K562 (cell line): ENCODE data around the gene C2CD4C. TPM values are rescaled to one million over a fixed set of nuclear protein-coding genes. Genes with fewer than 3 reads are reported as not detected.

Experiments used
- EZH2 ChIP-seq: IDR thresholded peaks from 2 replicates; pipeline ENCODE4 v1.6.1; 2012; ENCODE audit warnings: low read depth, mild to moderate bottlenecking, inconsistent platforms, low read length, borderline replicate concordance
- FOXK1 ChIP-seq: sonication (generic); formaldehyde crosslinking; IDR thresholded peaks from 2 replicates; pipeline ENCODE4 v1.8.0; 2022; ENCODE audit warnings: missing genetic modification reagents, mild to moderate bottlenecking, borderline replicate concordance
- HOXB6 ChIP-seq: fragments of 250-450 bp; sonication (Bioruptor Pico); IDR thresholded peaks from 2 replicates; pipeline ENCODE4 v1.5.1; 2022; ENCODE audit warnings: mild to moderate bottlenecking, borderline replicate concordance
- OTX1 ChIP-seq: fragments of 450-650 bp; formaldehyde crosslinking; IDR thresholded peaks from 2 replicates; pipeline ENCODE4 v1.4.0; 2022; ENCODE audit warnings: mild to moderate bottlenecking
- PHF20 ChIP-seq: fragments of 450-650 bp; IDR thresholded peaks from 2 replicates; pipeline ENCODE4 v1.6.1; 2018; ENCODE audit not compliant: partially characterized antibody
- PPARD ChIP-seq: fragments of 250-450 bp; sonication (Bioruptor Pico); IDR thresholded peaks from 2 replicates; pipeline ENCODE4 v1.8.0; 2022; ENCODE audit warnings: inconsistent platforms, mild to moderate bottlenecking, moderate library complexity
- ZSCAN29 ChIP-seq: fragments of 450-650 bp; IDR thresholded peaks from 2 replicates; pipeline ENCODE4 v1.6.1; 2017
- polyA plus RNA-seq, 8 experiments: library from polyadenylated mRNA; depleted of rRNA in 4 of 8; stranded (reverse) in 5 of 8; unstranded in 3 of 8; fragments of >200 nt; fragmentation: Nextera tagmentation in 2 of 8; fragmentation: Illumina TruSeq in 1 of 8; extraction: Ambion mirVana in 2 of 8; extraction: Trizol in 1 of 8; gene quantifications; 2 replicates each; pipeline versions ENCODE4 v1.2.1 to v1.2.3, GENCODE V29; 2011 to 2014; ENCODE audit warnings: inconsistent platforms in 1 of 8, missing spikeins in 1 of 8
- total RNA-seq, 7 experiments: library from RNA; depleted of rRNA in 6 of 7; stranded (reverse); fragments of >200 nt in 6 of 7; fragmentation: Illumina TruSeq in 2 of 7; extraction: Trizol in 2 of 7; gene quantifications; 2 replicates each; pipeline versions ENCODE4 v1.2.1 to v1.2.3, GENCODE V29; 2011 to 2021; ENCODE audit warnings: low replicate concordance in 1 of 7
- TF ChIP-seq, protein P1 (sequence below): fragments of 200-600 bp; sonication (generic); IDR thresholded peaks from one replicate; pipeline ENCODE4 v1.6.1; 2012; ENCODE audit warnings: mild to moderate bottlenecking, low read depth, low read length, inconsistent platforms
- TF ChIP-seq, protein P2 (sequence below): fragments of 250-450 bp; sonication (Bioruptor Pico); IDR thresholded peaks from 2 replicates; pipeline ENCODE4 v1.5.0; 2021

C2CD4C gene
- total and polyA plus RNA-seq, 9 of the 15 experiments (the other 6 are each of a cell fraction or from before 2014, with no cell fraction given) = 0.01 to 0.07 TPM; not detected in 7

DNA sequence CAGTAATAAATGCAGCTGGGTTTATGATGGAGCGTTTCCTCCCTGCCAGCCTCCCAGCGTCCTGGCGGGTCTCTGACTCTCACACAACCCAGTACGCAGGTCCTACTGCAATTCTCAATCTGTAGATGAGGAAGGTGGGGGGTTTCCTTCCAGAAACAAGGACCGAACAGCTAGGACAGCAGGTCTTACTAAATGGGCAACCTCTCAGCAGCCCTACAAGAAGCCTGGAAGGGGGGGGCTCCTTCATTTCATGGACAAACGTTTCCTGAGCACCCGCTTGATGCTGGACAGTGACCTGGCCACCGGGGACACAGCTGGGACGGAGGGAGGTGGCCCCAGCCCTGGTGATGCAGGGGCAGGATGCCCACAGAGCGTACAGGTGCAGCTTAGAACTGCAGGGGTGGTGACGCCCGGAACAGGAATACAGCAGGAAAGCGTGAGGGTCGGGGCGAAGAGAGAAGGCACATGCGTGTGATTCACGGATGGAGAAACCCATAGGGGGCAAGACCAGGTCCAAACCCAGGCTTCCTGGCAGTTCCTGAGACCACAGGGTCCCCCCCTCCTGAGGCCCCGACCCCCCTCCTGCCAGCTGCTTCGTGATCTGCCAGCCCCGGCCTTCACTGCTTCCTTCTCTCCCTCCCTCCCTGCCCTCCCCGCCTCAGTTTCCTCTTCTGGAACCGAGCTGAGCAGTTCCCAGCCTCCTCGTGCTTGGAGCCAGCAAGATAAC is 732 bp upstream of the C2CD4C start (continued):
- TF ChIP-seq, protein P1, sequence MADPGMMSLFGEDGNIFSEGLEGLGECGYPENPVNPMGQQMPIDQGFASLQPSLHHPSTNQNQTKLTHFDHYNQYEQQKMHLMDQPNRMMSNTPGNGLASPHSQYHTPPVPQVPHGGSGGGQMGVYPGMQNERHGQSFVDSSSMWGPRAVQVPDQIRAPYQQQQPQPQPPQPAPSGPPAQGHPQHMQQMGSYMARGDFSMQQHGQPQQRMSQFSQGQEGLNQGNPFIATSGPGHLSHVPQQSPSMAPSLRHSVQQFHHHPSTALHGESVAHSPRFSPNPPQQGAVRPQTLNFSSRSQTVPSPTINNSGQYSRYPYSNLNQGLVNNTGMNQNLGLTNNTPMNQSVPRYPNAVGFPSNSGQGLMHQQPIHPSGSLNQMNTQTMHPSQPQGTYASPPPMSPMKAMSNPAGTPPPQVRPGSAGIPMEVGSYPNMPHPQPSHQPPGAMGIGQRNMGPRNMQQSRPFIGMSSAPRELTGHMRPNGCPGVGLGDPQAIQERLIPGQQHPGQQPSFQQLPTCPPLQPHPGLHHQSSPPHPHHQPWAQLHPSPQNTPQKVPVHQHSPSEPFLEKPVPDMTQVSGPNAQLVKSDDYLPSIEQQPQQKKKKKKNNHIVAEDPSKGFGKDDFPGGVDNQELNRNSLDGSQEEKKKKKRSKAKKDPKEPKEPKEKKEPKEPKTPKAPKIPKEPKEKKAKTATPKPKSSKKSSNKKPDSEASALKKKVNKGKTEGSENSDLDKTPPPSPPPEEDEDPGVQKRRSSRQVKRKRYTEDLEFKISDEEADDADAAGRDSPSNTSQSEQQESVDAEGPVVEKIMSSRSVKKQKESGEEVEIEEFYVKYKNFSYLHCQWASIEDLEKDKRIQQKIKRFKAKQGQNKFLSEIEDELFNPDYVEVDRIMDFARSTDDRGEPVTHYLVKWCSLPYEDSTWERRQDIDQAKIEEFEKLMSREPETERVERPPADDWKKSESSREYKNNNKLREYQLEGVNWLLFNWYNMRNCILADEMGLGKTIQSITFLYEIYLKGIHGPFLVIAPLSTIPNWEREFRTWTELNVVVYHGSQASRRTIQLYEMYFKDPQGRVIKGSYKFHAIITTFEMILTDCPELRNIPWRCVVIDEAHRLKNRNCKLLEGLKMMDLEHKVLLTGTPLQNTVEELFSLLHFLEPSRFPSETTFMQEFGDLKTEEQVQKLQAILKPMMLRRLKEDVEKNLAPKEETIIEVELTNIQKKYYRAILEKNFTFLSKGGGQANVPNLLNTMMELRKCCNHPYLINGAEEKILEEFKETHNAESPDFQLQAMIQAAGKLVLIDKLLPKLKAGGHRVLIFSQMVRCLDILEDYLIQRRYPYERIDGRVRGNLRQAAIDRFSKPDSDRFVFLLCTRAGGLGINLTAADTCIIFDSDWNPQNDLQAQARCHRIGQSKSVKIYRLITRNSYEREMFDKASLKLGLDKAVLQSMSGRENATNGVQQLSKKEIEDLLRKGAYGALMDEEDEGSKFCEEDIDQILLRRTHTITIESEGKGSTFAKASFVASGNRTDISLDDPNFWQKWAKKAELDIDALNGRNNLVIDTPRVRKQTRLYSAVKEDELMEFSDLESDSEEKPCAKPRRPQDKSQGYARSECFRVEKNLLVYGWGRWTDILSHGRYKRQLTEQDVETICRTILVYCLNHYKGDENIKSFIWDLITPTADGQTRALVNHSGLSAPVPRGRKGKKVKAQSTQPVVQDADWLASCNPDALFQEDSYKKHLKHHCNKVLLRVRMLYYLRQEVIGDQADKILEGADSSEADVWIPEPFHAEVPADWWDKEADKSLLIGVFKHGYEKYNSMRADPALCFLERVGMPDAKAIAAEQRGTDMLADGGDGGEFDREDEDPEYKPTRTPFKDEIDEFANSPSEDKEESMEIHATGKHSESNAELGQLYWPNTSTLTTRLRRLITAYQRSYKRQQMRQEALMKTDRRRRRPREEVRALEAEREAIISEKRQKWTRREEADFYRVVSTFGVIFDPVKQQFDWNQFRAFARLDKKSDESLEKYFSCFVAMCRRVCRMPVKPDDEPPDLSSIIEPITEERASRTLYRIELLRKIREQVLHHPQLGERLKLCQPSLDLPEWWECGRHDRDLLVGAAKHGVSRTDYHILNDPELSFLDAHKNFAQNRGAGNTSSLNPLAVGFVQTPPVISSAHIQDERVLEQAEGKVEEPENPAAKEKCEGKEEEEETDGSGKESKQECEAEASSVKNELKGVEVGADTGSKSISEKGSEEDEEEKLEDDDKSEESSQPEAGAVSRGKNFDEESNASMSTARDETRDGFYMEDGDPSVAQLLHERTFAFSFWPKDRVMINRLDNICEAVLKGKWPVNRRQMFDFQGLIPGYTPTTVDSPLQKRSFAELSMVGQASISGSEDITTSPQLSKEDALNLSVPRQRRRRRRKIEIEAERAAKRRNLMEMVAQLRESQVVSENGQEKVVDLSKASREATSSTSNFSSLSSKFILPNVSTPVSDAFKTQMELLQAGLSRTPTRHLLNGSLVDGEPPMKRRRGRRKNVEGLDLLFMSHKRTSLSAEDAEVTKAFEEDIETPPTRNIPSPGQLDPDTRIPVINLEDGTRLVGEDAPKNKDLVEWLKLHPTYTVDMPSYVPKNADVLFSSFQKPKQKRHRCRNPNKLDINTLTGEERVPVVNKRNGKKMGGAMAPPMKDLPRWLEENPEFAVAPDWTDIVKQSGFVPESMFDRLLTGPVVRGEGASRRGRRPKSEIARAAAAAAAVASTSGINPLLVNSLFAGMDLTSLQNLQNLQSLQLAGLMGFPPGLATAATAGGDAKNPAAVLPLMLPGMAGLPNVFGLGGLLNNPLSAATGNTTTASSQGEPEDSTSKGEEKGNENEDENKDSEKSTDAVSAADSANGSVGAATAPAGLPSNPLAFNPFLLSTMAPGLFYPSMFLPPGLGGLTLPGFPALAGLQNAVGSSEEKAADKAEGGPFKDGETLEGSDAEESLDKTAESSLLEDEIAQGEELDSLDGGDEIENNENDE = peak; percentile 22
- TF ChIP-seq, protein P2, sequence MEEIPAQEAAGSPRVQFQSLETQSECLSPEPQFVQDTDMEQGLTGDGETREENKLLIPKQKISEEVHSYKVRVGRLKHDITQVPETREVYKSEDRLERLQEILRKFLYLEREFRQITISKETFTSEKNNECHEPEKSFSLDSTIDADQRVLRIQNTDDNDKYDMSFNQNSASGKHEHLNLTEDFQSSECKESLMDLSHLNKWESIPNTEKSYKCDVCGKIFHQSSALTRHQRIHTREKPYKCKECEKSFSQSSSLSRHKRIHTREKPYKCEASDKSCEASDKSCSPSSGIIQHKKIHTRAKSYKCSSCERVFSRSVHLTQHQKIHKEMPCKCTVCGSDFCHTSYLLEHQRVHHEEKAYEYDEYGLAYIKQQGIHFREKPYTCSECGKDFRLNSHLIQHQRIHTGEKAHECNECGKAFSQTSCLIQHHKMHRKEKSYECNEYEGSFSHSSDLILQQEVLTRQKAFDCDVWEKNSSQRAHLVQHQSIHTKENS (CRISPR knock-in tag) = no peak
- TF ChIP-seq ZSCAN29 (no peak), HOXB6 (no peak), OTX1 (no peak), PHF20 (no peak), EZH2 (peak; percentile 84; the same call in 1 of the 2 replicates), PPARD (CRISPR knock-in tag) (no peak), FOXK1 (no peak)
